Mucosa of stomach (tissue), 1 donor: ENCODE data around the gene KAT6B.
"Not testable (repeated sequence)": the region's sequence is repeated elsewhere in the genome, so short reads cannot be mapped to it uniquely, and the experiment has no call there.

ENCODE experiments used
- H3K27me3 ChIP-seq: one replicate; pipeline ENCODE4 v1.7.0; 2013; ENCODE audit warnings: mild to moderate bottlenecking, low read length; ENCODE audit not compliant: control insufficient read depth, insufficient read depth
- H3K36me3 ChIP-seq: one replicate; pipeline ENCODE4 v1.7.0; 2013; ENCODE audit warnings: low read length; ENCODE audit not compliant: control insufficient read depth, insufficient read depth
- H3K4me1 ChIP-seq: one replicate; pipeline ENCODE4 v1.7.0; 2013; ENCODE audit warnings: mild to moderate bottlenecking, low read length; ENCODE audit not compliant: control insufficient read depth, insufficient read depth
- H3K4me3 ChIP-seq: one replicate; pipeline ENCODE4 v1.7.0; 2013; ENCODE audit warnings: low read length
- H3K9ac ChIP-seq: one replicate; pipeline ENCODE4 v1.7.0; 2013; ENCODE audit warnings: mild to moderate bottlenecking, low read length, moderate library complexity
- H3K9me3 ChIP-seq: one replicate; pipeline ENCODE4 v1.7.0; 2013; ENCODE audit warnings: mild to moderate bottlenecking, low read length, moderate library complexity; ENCODE audit not compliant: control insufficient read depth
- donor health status: Pancreatic carcinoma.

The KAT6B gene

DNA sequence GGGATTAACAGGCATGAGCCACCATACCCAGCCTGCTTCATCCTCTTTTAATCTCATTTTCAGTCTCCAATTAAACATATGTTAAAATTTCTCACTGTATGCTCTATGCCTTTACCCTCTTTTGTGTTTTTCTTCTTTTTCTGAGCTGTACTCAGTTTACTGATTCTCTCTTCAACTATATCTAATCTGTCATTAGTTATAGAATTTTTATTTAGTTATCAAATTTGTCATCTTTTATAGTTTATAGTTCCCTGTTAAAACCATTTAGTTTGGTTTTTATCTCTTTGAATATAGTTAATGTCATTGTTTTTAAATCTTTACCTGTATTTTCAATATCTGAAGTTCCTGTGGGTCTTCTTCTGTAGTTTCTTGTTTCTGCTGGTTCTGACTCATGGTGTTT, 93.3 kb downstream of the KAT6B start:
- Histone ChIP-seq H3K9ac (no peak overlapping the region), H3K27me3 (no peaks in the 10 kb centered on the region), H3K4me3 (no peak overlapping the region), H3K36me3 (no peaks in the 10 kb centered on the region), H3K9me3 (no peaks in the 10 kb centered on the region), H3K4me1 (peaks cover 40% of the 10 kb centered on the region)

- peaks cover 47% of the 10 kb centered on the region for H3K4me1 ChIP-seq
- not testable (repeated sequence) for H3K4me3 ChIP-seq, H3K27me3 ChIP-seq, H3K36me3 ChIP-seq, H3K9me3 ChIP-seq, H3K9ac ChIP-seq
These were observed 94.7 kb downstream of the KAT6B start for GRCh38 chr10:74921070-74921469.

GRCh38 chr10:74921744-74922143, 95.3 kb downstream of the KAT6B start:
- no peak overlapping the region for H3K9ac ChIP-seq
- no peaks in the 10 kb centered on the region for H3K36me3 ChIP-seq
- no peaks in the 10 kb centered on the region for H3K27me3 ChIP-seq
- H3K4me3 ChIP-seq = no peak overlapping the region
- peaks cover 54% of the 10 kb centered on the region for H3K4me1 ChIP-seq
- H3K9me3 ChIP-seq = no peaks in the 10 kb centered on the region

GRCh38 chr10:74922921-74923320, 96.5 kb downstream of the KAT6B start:
- Histone ChIP-seq H3K36me3 (no peaks in the 10 kb centered on the region), H3K9ac (no peak overlapping the region), H3K27me3 (no peaks in the 10 kb centered on the region), H3K4me3 (no peak overlapping the region), H3K9me3 (no peaks in the 10 kb centered on the region), H3K4me1 (peaks cover 61% of the 10 kb centered on the region)

GRCh38 chr10:74923556-74923955, 97.2 kb downstream of the KAT6B start:
- no peaks in the 10 kb centered on the region for H3K9me3 ChIP-seq
- H3K4me3 ChIP-seq = no peak overlapping the region
- peaks cover 65% of the 10 kb centered on the region for H3K4me1 ChIP-seq
- H3K9ac ChIP-seq = no peak overlapping the region
- no peaks in the 10 kb centered on the region for H3K36me3 ChIP-seq
- H3K27me3 ChIP-seq = no peaks in the 10 kb centered on the region

DNA sequence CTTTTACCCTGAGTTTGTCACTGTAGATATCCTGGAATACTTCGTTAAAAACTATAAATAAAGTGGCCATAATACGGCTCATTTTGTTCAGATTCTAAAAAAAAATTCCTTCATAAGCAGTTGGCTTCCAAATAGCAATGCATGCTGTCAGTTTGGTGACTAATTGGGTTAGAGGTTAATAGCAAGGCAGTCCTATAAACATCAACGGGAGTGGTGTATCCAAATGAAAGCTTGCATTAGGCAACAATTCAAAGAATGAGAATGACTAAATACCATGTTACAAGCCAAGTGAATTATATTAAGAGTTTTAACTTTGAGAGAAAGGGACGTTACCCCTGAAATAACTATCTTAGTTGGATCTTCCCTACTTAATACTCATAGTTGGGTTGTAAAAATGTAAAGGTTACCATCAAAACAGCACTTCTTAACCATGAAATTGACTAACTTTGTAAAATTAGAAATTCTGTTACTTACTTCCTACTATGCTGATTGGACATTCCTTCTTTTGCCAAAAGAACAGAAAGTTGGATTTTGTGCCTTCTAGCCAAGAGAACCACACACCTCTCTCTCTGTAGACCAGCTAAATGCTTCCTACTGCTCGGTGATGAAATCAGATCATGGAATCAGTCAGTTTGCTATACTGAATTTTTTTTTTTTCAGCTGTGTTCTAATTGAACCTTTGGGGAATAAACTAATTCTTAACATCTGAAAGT, 98.0 kb downstream of the KAT6B start:
- Histone ChIP-seq H3K36me3 (no peaks in the 10 kb centered on the region), H3K9me3 (no peaks in the 10 kb centered on the region), H3K27me3 (no peaks in the 10 kb centered on the region), H3K9ac (no peak overlapping the region), H3K4me3 (no peak overlapping the region), H3K4me1 (peaks cover 73% of the 10 kb centered on the region)

- Histone ChIP-seq H3K4me3 (no peak overlapping the region), H3K9ac (no peak overlapping the region), H3K4me1 (peaks cover 75% of the 10 kb centered on the region), H3K36me3 (no peaks in the 10 kb centered on the region), H3K9me3 (no peaks in the 10 kb centered on the region), H3K27me3 (no peaks in the 10 kb centered on the region)
These were observed 98.9 kb downstream of the KAT6B start for GRCh38 chr10:74925291-74925690.

- Histone ChIP-seq H3K27me3 (no peaks in the 10 kb centered on the region), H3K4me3 (no peak overlapping the region), H3K36me3 (no peaks in the 10 kb centered on the region), H3K4me1 (peaks cover 76% of the 10 kb centered on the region), H3K9me3 (no peaks in the 10 kb centered on the region), H3K9ac (no peak overlapping the region)
These were observed 99.3 kb downstream of the KAT6B start for GRCh38 chr10:74925708-74926107.

- no peak overlapping the region for H3K9ac ChIP-seq
- no peak overlapping the region for H3K4me3 ChIP-seq
- H3K4me1 ChIP-seq = peaks cover 73% of the 10 kb centered on the region
These were observed 100.6 kb downstream of the KAT6B start for GRCh38 chr10:74926791-74927585.

DNA sequence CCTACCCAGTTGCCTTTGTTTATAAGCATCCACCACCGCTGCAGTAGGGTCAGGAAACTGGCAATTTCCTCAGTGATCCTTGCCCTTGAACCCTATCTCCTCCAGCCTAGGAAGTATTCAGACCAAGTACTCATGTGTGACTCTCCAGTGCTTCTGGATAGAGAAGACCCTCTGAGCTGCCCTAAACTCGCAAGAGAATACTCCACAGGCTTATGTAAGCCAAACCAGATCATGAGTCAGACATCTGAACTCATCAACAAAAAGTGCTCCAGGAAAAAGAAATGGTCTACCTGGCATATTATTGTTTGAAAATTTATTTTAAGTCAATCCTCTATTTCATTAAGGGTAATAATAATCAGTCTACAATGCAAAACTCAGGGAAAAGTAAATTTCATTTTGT, 101.3 kb downstream of the KAT6B start:
- no peak overlapping the region for H3K4me3 ChIP-seq
- no peak overlapping the region for H3K9ac ChIP-seq
- no peaks in the 10 kb centered on the region for H3K36me3 ChIP-seq
- H3K4me1 ChIP-seq = peaks cover 67% of the 10 kb centered on the region
- no peaks in the 10 kb centered on the region for H3K9me3 ChIP-seq
- no peaks in the 10 kb centered on the region for H3K27me3 ChIP-seq

More at GRCh38 chr10:74926791-74927585, 100.6 kb downstream of the KAT6B start:
- no peaks in the 10 kb centered on the region for H3K36me3 ChIP-seq
- no peaks in the 10 kb centered on the region for H3K27me3 ChIP-seq
- H3K9me3 ChIP-seq = no peaks in the 10 kb centered on the region

DNA sequence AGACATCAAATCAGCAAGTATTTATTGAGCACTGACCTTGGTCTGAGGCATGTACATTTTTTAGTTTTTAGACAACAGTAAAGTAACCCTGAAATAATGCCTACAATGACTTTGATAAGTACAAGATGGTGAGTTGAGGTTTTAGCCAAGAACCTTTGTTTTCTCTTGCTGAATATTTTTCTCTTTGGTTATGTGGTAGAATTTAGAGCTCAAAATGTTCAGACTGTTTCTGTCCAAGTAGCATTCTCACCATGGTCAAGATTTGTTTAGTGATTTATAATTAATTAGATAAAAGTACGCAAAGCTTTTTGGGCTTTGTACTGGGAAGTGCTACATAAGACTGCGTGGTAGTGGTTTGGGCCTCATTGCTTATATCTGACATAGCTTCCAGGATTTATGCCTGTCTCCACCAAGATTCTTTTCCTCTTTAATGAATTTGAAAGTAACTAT, 102.4 kb downstream of the KAT6B start:
- H3K4me3 ChIP-seq = no peak overlapping the region
- H3K27me3 ChIP-seq = no peaks in the 10 kb centered on the region
- peaks cover 58% of the 10 kb centered on the region for H3K4me1 ChIP-seq
- no peaks in the 10 kb centered on the region for H3K36me3 ChIP-seq
- no peak overlapping the region for H3K9ac ChIP-seq
- H3K9me3 ChIP-seq = no peaks in the 10 kb centered on the region

- H3K4me1 ChIP-seq = peaks cover 55% of the 10 kb centered on the region
These were observed 102.8 kb downstream of the KAT6B start for GRCh38 chr10:74929197-74929596.

More at GRCh38 chr10:74929197-74929596, 102.8 kb downstream of the KAT6B start:
- no peak overlapping the region for H3K4me3 ChIP-seq
- H3K36me3 ChIP-seq = no peaks in the 10 kb centered on the region
- H3K9me3 ChIP-seq = no peaks in the 10 kb centered on the region
- no peaks in the 10 kb centered on the region for H3K27me3 ChIP-seq
- H3K9ac ChIP-seq = no peak overlapping the region
